HepG2 (cell line): ENCODE measurements around the gene ZNF865. TPM values are rescaled to one million over a fixed set of nuclear protein-coding genes. Genes with fewer than 3 reads are reported as not detected.

Experiments
- CEBPZ ChIP-seq: IDR thresholded peaks from 2 replicates; pipeline ENCODE4 v1.6.1; 2012; ENCODE audit warnings: low read length, improper control_type of control experiment
- CTCF ChIP-seq: sonication (generic); formaldehyde crosslinking; IDR thresholded peaks from 2 replicates; pipeline ENCODE4 v1.5.0; 2020; ENCODE audit warnings: mild to moderate bottlenecking, missing genetic modification reagents, moderate library complexity
- KAT7 ChIP-seq: IDR thresholded peaks from 2 replicates; pipeline ENCODE4 v1.6.1; 2018; ENCODE audit warnings: borderline replicate concordance, missing compliant biosample characterization
- KDM4B ChIP-seq: sonication (generic); formaldehyde crosslinking; IDR thresholded peaks from 2 replicates; pipeline ENCODE4 v1.4.0; 2020; ENCODE audit warnings: missing genetic modification reagents
- KLF15 ChIP-seq: sonication (generic); formaldehyde crosslinking; IDR thresholded peaks from 2 replicates; pipeline ENCODE4 v1.8.1; 2023; ENCODE audit warnings: borderline replicate concordance, mild to moderate bottlenecking, inconsistent platforms, missing genetic modification reagents, mixed read lengths
- MIER3 ChIP-seq: IDR thresholded peaks from 2 replicates; pipeline ENCODE4 v1.6.1; 2016; ENCODE audit warnings: missing compliant biosample characterization, borderline replicate concordance
- NCOA2 ChIP-seq: sonication (generic); formaldehyde crosslinking; IDR thresholded peaks from 2 replicates; pipeline ENCODE4 v1.8.0; 2022; ENCODE audit warnings: inconsistent platforms
- NCOA5 ChIP-seq: sonication (generic); formaldehyde crosslinking; IDR thresholded peaks from 2 replicates; pipeline ENCODE4 v1.4.0; 2020; ENCODE audit warnings: missing genetic modification reagents
- RORA ChIP-seq: sonication (generic); formaldehyde crosslinking; IDR thresholded peaks from 2 replicates; pipeline ENCODE4 v1.5.0; 2020; ENCODE audit warnings: mild to moderate bottlenecking, missing genetic modification reagents, moderate library complexity
- XBP1 ChIP-seq: sonication (generic); formaldehyde crosslinking; IDR thresholded peaks from 2 replicates; pipeline ENCODE4 v1.5.0; 2020; ENCODE audit warnings: missing genetic modification reagents
- ZBED4 ChIP-seq: sonication (generic); formaldehyde crosslinking; IDR thresholded peaks from 2 replicates; pipeline ENCODE4 v1.4.0; 2020; ENCODE audit warnings: missing genetic modification reagents, borderline replicate concordance
- ZNF256 ChIP-seq: sonication (generic); formaldehyde crosslinking; conservative IDR thresholded peaks from 2 replicates; pipeline ENCODE4 v1.4.0; 2020; ENCODE audit warnings: missing genetic modification reagents
- ZNF543 ChIP-seq: sonication (generic); formaldehyde crosslinking; IDR thresholded peaks from 2 replicates; pipeline ENCODE4 v1.4.0; 2020; ENCODE audit warnings: mild to moderate bottlenecking, missing genetic modification reagents
- polyA plus RNA-seq, 8 experiments: library from polyadenylated mRNA; depleted of rRNA in 3 of 8; stranded (reverse) in 7 of 8; unstranded in 1 of 8; fragments of >200 nt; fragmentation: Illumina TruSeq in 4 of 8; extraction: Trizol in 4 of 8; gene quantifications; 2 replicates each; pipeline versions ENCODE4 v1.2.1 to v1.2.3, GENCODE V29; 2011 to 2016; ENCODE audit warnings: low read depth in 4 of 8, missing spikeins in 1 of 8, mixed read lengths in 1 of 8; ENCODE audit not compliant: insufficient read depth in 1 of 8
- total RNA-seq, 5 experiments: library from RNA; depleted of rRNA; stranded (reverse); fragments of >200 nt; fragmentation: Illumina TruSeq; extraction: Trizol; gene quantifications; 2 replicates each; pipeline ENCODE4 v1.2.3, GENCODE V29; 2016; ENCODE audit warnings: low read depth in 1 of 5
- TF ChIP-seq, protein P1 (sequence below): IDR thresholded peaks from 2 replicates; pipeline ENCODE4 v1.6.1; 2012; ENCODE audit warnings: low read depth, low read length, improper control_type of control experiment
- TF ChIP-seq, protein P2 (sequence below): sonication (generic); formaldehyde crosslinking; IDR thresholded peaks from 2 replicates; pipeline ENCODE4 v1.4.0; 2020; ENCODE audit warnings: mild to moderate bottlenecking, missing genetic modification reagents

The ZNF865 gene
- total and polyA plus RNA-seq, 2 of the 13 experiments (the other 11 are each of a cell fraction or from before 2014, with no cell fraction given), result 0.93 to 1.0 TPM

DNA sequence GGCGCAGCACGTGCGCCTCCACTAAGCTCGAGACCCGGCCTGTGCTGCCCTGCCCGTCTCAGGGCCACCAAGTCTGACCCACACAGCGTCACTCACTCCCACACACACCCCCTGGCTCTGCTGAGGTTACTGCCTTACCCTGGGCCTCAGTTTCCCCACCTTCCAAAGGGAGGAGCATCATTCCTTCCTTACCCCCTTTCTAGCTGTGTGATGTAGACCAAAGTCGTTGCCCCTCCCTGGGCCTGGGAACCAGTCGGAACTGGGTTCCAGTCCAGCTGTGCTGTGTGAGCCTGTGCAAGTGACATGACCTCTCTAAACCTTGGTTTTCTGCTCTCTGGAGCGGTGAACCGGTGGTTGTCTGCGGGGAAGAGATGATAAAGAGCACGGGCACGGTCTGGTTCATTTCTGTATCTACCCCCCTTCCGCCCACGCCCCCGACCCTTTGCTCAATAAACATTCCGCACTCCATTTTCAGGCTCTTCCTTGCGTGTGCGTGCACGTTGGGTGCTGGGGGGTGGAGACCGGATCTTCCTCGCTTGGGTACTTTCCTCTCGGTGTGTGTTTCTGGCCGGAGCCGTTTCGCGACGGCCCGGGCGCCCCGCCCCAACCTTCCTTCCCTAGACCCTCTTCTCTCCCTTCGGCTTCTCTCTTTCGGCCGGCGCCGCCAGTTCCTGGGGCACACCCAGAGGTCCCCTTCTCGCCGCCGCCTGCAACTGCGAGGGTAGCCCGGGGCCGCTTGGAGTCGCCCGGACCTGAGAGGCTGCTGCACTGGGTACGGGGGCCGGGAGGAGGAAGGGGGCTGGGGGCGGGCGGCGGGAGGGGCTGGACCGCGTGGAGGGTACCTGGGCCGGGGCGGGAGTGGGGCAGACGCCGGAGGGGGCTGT, 37.8 kb downstream of the ZNF865 start, which contains the start of gene ZNF581 (continued):
- TF ChIP-seq KAT7 (CRISPR knock-in tag), result no peak; the same call in 1 of the 2 replicates
- TF ChIP-seq RORA, result no peak
- no peak for TF ChIP-seq NCOA5 (CRISPR knock-in tag)
- TF ChIP-seq NCOA2 (CRISPR knock-in tag), result no peak
- no peak for TF ChIP-seq CEBPZ
- TF ChIP-seq KLF15, result no peak; the same call in 1 of the 2 replicates
- TF ChIP-seq XBP1 (CRISPR knock-in tag), result no peak
- TF ChIP-seq ZNF543, result peak; percentile 80; the same call in 1 of the 2 replicates
- TF ChIP-seq, protein P1, sequence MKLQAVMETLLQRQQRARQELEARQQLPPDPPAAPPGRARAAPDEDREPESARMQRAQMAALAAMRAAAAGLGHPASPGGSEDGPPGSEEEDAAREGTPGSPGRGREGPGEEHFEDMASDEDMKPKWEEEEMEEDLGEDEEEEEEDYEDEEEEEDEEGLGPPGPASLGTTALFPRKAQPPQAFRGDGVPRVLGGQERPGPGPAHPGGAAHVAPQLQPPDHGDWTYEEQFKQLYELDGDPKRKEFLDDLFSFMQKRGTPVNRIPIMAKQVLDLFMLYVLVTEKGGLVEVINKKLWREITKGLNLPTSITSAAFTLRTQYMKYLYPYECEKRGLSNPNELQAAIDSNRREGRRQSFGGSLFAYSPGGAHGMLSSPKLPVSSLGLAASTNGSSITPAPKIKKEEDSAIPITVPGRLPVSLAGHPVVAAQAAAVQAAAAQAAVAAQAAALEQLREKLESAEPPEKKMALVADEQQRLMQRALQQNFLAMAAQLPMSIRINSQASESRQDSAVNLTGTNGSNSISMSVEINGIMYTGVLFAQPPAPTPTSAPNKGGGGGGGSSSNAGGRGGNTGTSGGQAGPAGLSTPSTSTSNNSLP, result no peak
- TF ChIP-seq KDM4B (CRISPR knock-in tag), result no peak
- TF ChIP-seq MIER3 (CRISPR knock-in tag), result no peak; the same call in 1 of the 2 replicates
- TF ChIP-seq ZBED4 (CRISPR knock-in tag), result no peak
- TF ChIP-seq, protein P2, sequence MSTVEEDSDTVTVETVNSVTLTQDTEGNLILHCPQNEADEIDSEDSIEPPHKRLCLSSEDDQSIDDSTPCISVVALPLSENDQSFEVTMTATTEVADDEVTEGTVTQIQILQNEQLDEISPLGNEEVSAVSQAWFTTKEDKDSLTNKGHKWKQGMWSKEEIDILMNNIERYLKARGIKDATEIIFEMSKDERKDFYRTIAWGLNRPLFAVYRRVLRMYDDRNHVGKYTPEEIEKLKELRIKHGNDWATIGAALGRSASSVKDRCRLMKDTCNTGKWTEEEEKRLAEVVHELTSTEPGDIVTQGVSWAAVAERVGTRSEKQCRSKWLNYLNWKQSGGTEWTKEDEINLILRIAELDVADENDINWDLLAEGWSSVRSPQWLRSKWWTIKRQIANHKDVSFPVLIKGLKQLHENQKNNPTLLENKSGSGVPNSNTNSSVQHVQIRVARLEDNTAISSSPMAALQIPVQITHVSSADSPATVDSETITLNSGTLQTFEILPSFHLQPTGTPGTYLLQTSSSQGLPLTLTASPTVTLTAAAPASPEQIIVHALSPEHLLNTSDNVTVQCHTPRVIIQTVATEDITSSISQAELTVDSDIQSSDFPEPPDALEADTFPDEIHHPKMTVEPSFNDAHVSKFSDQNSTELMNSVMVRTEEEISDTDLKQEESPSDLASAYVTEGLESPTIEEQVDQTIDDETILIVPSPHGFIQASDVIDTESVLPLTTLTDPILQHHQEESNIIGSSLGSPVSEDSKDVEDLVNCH (CRISPR knock-in tag), result no peak
- TF ChIP-seq CTCF, result no peak
- no peak for TF ChIP-seq ZNF256 (CRISPR knock-in tag)
